ENCODE results near the gene GALNS.
"Not testable (repeated sequence)": the region's sequence is repeated elsewhere in the genome, so short reads cannot be mapped to it uniquely, and the experiment has no call there.

Gene GALNS, protein sequence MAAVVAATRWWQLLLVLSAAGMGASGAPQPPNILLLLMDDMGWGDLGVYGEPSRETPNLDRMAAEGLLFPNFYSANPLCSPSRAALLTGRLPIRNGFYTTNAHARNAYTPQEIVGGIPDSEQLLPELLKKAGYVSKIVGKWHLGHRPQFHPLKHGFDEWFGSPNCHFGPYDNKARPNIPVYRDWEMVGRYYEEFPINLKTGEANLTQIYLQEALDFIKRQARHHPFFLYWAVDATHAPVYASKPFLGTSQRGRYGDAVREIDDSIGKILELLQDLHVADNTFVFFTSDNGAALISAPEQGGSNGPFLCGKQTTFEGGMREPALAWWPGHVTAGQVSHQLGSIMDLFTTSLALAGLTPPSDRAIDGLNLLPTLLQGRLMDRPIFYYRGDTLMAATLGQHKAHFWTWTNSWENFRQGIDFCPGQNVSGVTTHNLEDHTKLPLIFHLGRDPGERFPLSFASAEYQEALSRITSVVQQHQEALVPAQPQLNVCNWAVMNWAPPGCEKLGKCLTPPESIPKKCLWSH

DNA sequence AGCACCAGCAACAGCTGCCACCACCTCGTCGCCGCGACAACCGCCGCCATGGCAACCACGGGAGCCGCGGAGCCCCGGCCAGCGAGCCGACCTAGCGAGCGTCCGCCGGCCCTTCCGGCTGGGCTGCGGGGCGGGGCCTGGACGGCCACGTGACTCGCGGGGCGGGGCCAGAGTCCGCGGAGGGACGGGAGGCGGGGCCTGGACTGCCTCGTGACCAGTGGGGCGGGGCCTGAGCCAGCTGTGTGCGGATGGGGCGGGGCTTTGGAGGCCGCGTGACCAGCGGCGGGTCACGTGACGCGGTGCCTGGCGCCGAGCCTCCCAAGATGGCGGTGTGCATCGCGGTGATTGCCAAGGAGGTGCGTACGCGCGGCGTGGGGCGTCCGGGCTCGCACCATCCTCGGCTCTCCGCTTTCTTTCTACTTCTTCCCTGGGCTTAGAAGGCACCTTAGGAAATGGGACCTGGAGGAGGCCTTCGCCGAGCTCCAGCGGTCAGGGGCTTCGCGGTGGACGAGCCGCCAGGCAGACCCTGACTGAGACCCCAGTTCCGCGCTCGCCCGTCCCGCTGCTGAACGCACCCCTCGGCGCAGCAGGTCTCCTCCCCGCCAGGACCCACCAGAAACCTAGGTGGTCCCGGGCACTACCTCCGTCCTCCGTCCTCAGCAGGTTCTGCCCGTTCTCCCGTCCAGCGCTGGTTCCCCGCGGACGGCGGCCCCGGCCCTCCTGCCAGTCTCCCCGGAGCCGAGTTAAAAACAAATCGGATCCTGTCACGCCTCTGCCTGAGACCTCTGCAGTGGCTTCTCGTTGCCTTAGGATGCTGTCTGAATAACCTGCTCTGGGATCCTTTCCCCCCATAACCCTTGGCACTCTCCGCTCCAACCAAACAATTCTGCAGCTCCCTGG, at the start of gene GALNS, which contains the start of gene TRAPPC2L:
Gene GALNS, minus strand, starts transcription at position 120 of the 900 bp plus-strand sequence. Its CDS starts 70 bp downstream, at position 50.
Gene TRAPPC2L, plus strand, starts transcription at position 300 of the 900 bp plus-strand sequence. Its CDS starts 24 bp downstream, at position 324.
- DNase-seq = peak; percentile 86

DNA sequence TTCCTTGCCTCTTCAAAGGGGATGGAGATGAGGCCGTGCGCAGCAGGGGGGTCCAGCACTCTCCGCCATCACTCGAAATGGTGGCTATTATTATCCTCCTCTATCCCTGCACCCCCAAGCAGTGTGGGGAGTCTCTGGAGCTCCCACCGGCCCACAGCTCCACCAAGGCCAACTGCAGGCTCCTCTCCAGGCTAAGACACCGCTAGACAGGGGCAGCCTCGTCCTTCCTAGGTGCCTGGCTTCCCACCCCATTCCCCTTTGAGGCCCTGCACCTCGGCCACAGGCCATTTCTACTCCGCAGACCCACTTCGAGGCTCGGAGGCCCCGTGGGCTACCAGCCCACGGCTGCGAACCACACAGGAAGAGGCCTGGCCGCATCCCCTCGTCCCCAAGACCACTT, 49.3 kb upstream of the GALNS start:
- DNase-seq = no peak

DNA sequence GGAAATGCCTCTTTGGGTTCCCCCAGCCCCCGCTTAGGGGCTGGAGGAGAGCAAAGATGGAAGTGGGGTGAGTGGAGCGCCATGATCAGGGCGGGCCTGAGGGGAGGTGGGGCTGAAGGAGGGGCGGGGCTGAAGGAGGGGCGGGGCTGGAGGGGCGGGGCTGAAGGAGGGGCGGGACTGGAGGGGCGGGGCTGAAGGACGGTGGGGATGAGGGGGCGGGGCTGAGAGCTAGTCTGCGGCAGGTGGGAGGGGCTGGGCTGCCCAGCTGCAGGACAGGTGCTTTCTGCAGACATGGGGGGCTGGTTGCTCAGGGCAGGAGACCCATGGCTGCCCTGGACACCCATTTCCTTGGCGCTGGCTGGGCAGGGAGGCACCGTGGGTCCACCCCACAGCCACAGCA, 48.8 kb upstream of the GALNS start:
- DNase-seq = no peak

DNA sequence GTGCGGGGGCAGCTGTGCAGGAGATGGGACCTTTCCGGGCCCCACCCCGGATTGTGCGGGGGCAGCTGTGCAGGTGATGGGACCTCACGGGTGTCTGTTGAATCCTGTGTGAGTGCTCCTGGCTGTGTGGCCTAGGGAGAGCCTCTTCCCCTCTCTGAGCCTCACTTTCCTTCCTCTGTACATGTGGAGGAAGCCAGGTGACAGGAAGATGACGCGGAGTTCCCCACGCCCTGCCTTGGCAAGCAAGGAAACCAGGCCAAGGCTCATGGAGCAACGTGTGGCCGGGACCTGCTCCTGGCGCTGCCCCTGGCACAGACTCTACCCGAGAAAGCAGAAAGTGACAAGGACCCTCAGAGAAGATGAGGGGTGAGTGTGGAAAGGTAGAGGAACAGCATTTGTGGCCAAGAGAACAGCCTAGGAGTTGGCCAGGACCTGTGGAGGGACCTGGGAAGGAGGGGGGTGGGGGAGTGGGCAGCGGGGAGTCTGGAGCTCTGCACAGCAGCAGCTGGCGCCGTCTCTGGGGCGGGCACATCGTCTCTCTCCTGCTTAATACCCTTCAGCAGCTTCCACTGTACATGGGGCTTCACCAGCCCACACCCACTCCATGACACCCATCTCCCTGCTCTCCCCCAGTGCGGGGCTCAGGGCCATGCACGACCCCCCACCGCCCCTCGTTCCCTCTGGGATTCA, 48.1 kb upstream of the GALNS start:
- DNase-seq = no peak

DNA sequence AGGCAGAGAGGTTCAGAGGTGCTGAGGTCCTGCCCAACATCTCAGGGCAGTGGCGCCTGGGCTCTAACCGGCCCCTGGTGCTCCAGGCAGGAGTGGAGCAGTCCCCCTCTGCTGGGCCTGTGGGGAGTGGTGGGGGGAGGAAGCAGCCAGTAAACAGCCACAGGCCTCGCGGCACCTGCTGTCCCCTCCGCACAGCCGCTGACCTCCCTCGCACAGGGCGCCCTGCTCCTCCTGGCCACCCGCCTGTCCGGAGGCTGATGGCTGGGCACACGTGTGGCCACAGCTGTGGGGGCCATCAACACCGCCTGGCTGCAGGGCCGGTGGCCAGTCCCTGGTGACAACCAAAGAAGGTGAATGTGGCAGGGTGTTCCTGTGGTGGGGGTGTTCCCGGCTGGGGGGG, 46.5 kb upstream of the GALNS start:
- no peak for DNase-seq

DNA sequence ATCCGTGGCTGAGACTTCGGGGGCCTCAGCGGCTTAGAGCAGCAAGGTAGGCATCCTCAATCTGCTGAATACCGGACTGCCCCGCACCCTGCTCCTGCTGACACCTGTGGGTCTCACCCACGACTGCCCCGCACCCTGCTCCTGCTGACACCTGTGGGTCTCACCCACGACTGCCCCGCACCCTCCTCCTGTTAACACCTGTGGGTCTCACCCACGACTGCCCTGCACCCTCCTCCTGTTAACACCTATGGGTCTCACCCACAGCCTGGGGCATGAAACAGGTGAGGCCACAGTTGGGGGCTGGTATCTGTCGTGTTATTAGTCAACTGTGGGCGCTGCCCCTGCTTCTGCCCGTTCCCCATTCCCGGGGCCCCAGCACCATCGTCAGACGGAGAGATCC, 46.0 kb upstream of the GALNS start:
- no peak for DNase-seq

DNA sequence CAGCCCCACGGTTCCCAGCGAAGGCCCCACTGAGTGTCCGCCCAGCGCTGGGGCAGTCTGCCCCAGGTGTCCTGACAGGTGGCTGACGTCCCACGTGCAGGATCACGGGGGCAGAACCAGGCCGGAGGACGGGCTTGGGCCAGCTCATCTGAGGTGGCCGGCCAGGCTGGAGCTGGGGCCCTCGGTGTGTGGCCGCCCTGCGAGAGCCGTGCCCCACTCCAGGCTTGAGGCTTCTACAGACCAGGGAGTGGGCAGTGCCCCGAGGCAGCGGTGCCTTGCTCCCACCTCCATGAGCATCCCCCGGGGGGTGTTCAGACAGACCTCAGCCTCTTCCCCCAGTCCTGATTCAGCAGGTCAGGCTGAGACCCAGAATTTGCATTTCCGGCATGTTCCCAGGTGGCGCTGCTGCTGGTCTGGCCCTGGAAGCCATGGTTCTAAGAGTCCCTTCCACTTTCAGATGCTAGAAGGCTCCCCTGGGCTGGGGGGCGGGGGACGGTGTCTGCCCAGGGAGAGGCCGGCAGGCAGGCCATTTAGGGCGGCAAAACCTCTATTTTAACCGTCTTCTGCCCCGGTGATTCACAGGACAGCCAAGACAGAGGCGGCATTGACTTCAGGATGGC, 45.1 kb upstream of the GALNS start:
- DNase-seq = no peak

DNA sequence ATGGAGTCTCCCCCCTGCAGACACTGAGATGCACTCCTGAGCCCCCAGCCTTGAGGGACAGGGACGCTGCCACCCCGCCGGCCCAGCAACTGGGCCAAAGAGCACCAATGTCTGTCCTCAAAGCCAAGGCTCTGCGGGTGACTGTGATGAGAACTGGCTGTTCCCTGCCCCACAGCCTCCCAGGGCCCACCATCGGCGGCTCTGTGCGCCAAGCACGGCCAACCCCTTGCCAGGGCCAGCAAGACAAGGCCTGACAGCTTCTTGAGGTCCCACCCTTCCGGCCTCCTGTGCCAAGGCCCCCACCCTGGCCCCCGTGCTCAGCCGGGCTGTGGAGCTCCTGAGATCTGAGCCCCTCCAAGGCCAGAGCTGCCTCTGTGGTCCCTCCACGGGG, 43.9 kb upstream of the GALNS start:
- DNase-seq = no peak

DNA sequence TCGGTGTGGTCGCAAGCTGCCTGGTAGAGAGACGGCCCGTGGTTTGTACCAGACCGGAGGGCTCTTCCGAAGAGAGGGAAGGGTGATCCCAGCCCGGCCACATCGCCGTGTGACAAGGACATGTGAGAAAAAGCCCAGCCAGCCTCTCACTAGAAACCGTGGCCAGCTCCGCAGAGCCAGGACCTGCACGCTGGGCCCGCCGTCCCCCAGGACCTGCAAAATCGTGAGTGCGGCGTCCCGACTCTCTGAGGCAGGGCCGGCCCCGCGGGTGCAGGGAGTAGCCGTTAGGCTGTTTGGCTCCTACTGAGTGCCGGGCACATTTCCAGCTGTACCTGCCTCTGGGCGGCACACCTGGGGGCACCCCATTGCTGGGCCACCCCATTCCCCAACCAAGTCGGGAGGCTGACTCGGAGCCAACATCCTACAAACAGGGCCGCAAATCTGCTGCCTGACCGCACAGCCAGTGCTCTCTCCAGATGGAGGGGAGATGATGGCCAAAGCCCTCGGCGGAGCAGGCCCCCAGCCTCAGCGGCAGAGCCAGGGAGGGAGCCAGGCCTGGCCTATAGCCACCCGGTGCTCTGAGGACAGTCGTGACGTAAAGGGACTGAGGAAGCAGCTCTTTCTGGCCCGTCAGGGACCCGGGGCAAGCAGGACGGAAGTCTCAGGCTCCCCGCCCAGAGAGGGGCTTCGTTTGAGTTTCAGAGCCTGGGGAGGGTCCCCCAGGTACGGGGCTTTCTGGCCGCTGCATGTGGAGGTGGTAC, 43.3 kb upstream of the GALNS start:
- no peak for DNase-seq

DNA sequence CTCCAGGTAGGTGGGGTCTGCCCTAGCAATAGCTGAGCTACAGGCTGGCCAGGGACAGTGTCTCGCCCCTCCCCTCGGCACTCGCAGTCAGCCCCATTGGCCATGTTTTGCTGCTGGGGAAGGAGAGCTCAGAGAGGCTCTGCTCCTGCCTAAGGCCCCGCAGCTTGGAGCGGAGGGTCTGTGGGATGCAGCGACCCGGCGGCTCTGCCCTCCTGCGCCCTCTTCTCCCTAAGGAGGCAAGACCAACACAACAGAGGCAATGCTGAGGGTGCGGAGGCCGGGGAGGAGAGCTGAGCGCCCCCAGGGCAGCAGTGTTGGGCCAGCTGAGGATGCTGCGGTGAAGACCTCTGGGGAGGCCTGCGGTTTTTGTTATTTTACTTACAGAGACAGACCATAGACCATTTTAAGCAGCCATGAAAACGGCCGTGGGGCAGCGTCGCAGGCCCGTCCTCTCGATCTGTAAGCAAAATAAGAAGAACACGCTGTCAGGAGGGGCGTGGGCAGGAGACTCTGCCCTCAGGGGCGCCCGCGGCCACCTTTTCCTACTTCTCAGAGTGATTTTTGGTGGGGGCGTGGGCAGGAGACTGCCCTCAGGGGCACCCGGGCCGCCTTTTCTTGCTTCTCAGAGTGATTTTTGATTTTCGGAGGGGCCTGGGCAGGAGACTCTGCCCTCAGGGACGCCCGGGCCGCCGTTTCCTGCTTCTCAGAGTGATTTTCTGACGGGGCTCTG, 41.1 kb upstream of the GALNS start:
- no peak for DNase-seq

DNA sequence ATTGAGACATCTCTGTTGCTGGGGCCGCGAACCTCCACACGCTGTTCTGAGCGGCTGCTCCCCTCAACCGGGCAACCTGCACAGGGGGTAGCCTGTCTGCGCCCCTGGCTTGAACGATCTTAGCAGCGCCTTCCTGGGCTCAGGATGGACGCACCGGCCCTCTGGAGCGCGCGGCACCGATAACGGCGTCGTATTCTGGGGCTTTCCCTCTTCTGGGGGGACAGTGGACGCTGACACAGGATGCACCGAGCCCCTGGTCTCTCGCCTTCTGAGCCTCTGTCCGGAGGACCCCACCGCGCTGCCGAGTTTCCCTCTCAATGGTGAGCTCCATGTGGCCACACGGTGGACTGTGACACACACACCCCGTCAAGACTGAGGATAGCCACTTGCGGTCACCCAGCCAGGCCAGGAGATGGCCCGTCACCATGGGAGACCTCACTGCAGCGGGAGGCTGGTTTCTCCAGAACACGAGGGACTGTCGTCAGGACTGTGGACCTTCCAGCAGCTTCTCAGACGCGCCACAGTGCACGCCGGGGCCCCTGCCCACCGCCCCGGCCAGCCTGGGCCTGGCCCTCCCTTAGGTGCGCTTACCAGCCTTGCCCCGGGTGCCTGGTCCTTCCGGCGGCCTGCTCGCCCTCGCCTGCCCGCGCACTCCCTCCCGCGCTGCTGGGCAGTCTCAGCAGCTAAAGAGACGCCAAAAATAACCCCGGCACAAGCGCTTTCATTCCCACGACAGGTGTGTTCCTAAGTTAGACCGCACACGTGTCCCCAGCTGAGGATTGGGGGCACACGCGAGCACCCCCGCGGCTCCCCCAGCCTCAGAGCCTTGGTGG, 39.7 kb upstream of the GALNS start:
- no peak for DNase-seq

DNA sequence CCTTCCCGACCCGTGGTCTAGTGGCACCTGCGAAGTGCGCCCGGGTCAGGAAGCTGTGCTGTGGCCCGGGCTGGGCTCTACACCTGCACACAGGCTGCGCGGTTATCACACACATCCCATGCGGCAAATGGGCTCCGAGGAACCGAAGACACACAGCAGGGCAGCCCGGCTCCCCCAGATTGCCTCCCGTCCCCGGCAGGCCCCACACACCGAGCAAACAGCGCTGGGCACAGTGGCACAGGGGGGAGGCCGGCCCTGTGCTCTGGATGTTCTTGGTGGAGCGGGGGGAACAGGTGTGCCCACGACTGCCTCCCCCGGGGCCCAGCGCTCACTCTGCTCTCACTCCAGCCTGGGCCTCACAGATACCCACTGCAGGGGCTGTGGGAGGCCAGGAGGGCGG, 38.6 kb upstream of the GALNS start:
- no peak for DNase-seq

DNA sequence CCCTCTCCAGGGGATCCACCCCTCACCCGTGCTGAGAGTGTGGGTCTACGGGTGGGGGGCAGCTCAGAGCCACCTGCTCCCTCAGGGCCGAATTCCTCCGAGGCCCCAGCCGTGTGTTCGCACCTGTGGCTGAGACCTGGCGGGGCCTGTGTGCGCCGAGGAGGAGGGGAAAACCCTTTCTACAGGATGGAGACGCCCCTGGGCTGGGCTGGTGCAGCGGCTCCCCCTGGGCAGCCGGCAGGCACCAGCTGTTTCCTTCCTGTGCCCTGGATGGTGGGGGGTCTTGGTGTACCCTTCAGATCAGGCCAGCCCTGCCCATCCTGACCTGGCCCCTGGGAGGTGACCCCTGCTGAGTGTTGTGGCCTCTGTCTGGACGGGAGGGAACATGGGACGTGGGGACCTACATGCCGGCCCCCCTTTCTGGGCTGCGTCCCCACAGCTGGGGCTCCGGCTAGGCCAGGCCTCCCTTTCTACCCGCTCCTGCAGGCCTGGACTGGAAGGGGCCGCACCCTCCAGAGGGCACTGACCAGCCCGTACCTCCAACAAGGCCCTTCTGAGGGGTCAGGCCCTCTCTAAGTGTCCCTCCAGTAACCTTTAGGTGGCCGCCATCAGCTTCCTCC, 38.0 kb upstream of the GALNS start:
- DNase-seq = no peak

DNA sequence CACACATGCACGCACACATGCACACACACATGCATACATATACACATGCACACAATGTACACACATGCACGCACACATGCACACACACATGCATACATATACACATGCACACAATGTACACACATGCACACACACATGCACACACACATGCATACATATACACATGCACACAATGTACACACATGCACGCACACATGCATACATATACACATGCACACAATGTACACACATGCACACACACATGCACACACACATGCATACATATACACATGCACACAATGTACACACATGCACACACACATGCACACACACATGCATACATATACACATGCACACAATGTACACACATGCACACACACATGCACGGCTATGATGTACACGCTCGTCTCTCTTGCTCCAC, 37.5 kb upstream of the GALNS start:
- DNase-seq = not testable (repeated sequence)

DNA sequence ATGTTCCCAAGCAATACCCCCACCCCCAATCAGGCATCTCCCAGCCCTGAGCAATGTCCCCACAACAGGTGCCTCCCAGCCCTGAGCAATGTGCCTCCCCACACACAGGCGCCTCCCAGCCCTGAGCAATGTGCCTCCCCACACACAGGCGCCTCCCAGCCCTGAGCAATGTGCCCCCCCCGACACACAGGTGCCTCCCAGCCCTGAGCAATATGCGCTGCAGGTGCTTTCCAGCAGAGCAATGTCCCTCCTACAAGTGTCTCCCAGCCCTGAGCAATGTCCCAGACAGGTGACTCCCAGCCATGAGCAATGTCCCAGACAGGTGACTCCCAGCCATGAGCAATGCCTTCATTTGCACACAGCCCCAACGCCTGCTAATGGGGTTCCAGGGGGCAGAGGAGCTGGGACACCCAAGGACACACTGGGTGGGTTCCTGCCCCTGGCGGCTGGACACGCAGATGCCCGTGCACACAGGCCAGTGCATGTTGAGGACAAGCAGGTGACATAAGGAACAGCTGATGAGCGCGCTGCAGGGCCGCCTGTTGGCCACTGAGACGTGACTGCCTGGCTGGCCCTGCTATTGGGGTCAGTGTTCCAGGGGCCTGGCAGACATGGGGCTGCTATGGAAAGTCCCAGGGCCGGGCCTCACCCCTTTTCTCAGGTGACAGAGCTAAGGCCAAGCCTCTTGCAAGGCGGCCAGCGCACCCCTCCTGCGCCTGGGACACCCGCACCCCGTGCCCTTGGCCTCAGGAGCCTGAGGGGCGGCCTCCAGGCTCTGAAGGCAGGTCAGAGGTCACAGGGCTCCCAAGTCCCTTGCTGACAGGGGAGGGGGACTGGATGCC, 36.6 kb upstream of the GALNS start:
- DNase-seq = no peak

DNA sequence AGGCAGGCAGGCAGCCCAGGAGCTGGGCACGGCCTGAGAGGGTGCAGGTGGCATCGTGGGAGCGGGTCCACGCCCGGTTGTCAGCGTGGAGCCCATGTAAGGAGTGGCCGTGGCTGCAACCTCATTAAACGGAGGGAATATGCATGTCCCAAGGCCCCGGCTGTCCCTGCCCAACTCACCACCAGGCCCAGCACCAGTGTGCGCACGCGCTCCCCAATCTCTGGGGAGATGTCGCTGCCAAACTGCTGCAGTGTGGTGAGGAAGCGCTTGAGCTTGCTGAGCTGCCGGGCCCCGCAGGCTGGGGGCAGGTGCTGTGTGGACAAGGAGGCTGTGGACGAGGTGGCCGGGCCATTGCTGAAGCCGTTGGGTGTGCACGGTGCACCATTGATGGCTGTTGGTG, 35.3 kb upstream of the GALNS start:
- DNase-seq = no peak

DNA sequence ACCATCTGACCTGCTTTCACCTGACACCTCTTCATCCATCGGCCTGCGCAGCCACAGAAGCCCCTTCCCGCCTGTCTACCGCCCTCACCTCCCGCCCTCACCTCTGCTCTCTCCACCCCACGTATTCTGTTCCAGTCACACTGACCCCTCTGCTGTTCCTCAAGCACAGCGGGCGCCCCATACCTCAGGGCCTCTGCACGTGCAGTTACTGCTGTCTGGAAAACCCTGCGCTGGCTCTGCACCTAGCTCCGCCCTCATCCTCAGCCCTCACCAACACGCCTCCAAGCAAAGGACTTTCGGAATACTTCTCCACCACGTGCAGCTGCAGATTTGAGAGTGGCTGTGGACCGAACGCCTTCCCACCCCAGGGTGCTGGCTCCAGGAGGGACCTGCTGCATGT, 34.3 kb upstream of the GALNS start:
- DNase-seq = no peak

DNA sequence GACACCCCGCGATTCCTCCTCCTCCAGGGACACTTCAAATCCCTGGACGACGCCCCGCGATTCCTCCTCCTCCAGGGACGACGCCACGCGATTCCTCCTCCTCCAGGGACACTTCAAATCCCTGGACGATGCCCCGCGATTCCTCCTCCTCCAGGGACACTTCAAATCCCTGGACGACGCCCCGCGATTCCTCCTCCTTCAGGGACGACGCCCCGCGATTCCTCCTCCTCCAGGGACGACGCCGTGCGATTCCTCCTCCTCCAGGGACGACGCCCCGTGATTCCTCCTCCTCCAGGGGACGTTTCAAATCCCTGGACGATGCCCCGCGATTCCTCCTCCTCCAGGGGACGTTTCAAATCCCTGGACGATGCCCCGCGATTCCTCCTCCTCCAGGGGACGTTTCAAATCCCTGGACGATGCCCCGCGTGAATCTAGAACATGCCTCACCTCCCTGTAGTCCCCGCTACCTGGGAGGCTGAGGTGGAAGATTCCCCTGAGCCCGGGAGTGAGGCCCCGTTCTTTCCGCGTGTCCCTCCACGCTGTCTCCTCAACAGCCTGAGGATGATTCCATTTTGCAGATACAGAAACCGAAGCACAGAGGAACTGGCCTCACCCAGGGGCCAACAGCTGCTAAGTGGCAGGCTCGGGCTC, 33.1 kb upstream of the GALNS start:
- DNase-seq = not testable (repeated sequence)
